NCI-H2029 treated with DMSO at 0.1 percent for 48 hours (cell line): ENCODE results near the gene CDH2.

ENCODE experiments used
- DNase-seq: peaks from one replicate; lab custom pipeline; 2025; lab: John Stamatoyannopoulos, UW

CDH2 gene

GRCh38 chr18:28127228-28127627 lies 49.7 kb downstream of the CDH2 start:
- no peak for DNase-seq

GRCh38 chr18:28126768-28127167 lies 50.2 kb downstream of the CDH2 start:
- no peak for DNase-seq

GRCh38 chr18:28125051-28125450 lies 51.9 kb downstream of the CDH2 start:
- DNase-seq: no peak

- DNase-seq: no peak
Observed at GRCh38 chr18:28124131-28125029, 52.5 kb downstream of the CDH2 start.

- no peak for DNase-seq
Observed at GRCh38 chr18:28123401-28124030, 53.4 kb downstream of the CDH2 start.

GRCh38 chr18:28120828-28121515 lies 56.0 kb downstream of the CDH2 start:
- no peak for DNase-seq

GRCh38 chr18:28116461-28116860 lies 60.5 kb downstream of the CDH2 start:
- no peak for DNase-seq

GRCh38 chr18:28115149-28115550 lies 61.8 kb downstream of the CDH2 start:
- DNase-seq: no peak

- no peak for DNase-seq
Observed at GRCh38 chr18:28114472-28114871, 62.5 kb downstream of the CDH2 start.

GRCh38 chr18:28113271-28114029 lies 63.5 kb downstream of the CDH2 start:
- no peak for DNase-seq

GRCh38 chr18:28112056-28112470 lies 64.9 kb downstream of the CDH2 start:
- DNase-seq: no peak

GRCh38 chr18:28110924-28111323 lies 66.0 kb downstream of the CDH2 start:
- no peak for DNase-seq

GRCh38 chr18:28109781-28110560 lies 67.0 kb downstream of the CDH2 start:
- DNase-seq: no peak

GRCh38 chr18:28108814-28109213 lies 68.1 kb downstream of the CDH2 start:
- no peak for DNase-seq

GRCh38 chr18:28108254-28108653 lies 68.7 kb downstream of the CDH2 start:
- no peak for DNase-seq

GRCh38 chr18:28099237-28099636 lies 77.7 kb downstream of the CDH2 start:
- no peak for DNase-seq

- no peak for DNase-seq
Observed at GRCh38 chr18:28095631-28096030, 81.3 kb downstream of the CDH2 start.

- DNase-seq: no peak
Observed at GRCh38 chr18:28095041-28095440, 81.9 kb downstream of the CDH2 start.

GRCh38 chr18:28091197-28091596 lies 85.7 kb downstream of the CDH2 start:
- no peak for DNase-seq

GRCh38 chr18:28088477-28088876 lies 88.5 kb downstream of the CDH2 start:
- DNase-seq: no peak
